Stomach (tissue), 4 donors: ENCODE measurements around the gene SLC6A11.

ENCODE experiments used
- EP300 ChIP-seq: sonication (generic); formaldehyde crosslinking; IDR thresholded peaks from one replicate; pipeline ENCODE4 v1.6.1; 2017; ENCODE audit warnings: antibody characterized with exemption
- POLR2A ChIP-seq, 4 donors: fragments of 450-650 bp; IDR thresholded peaks; one replicate each; pipeline ENCODE4 v1.6.1; 2016; ENCODE audit warnings: antibody characterized with exemption in 4 of 4, control low read depth in 2 of 4, mild to moderate bottlenecking in 1 of 4, moderate library complexity in 1 of 4
- POLR2AphosphoS5 ChIP-seq, 3 donors: sonication (generic); formaldehyde crosslinking; IDR thresholded peaks; one replicate each; pipeline ENCODE4 v1.6.1; 2016; ENCODE audit warnings: antibody characterized with exemption in 3 of 3
- TF ChIP-seq, protein P1 (sequence below), 7 experiments: fragments of 450-650 bp in 4 of 7; fragments of 200-600 bp in 3 of 7; sonication (generic) in 3 of 7; IDR thresholded peaks; one replicate each; pipeline ENCODE4 v1.5.1; 2016 to 2019; ENCODE audit warnings: antibody characterized with exemption in 7 of 7, control low read depth in 2 of 7, mild to moderate bottlenecking in 1 of 7

GRCh38 chr3:10774129-10774670 lies 41.8 kb upstream of the SLC6A11 start:
- TF ChIP-seq POLR2A (IDR thresholded peaks at IDR 0.05), result no peak
- TF ChIP-seq, protein P1, sequence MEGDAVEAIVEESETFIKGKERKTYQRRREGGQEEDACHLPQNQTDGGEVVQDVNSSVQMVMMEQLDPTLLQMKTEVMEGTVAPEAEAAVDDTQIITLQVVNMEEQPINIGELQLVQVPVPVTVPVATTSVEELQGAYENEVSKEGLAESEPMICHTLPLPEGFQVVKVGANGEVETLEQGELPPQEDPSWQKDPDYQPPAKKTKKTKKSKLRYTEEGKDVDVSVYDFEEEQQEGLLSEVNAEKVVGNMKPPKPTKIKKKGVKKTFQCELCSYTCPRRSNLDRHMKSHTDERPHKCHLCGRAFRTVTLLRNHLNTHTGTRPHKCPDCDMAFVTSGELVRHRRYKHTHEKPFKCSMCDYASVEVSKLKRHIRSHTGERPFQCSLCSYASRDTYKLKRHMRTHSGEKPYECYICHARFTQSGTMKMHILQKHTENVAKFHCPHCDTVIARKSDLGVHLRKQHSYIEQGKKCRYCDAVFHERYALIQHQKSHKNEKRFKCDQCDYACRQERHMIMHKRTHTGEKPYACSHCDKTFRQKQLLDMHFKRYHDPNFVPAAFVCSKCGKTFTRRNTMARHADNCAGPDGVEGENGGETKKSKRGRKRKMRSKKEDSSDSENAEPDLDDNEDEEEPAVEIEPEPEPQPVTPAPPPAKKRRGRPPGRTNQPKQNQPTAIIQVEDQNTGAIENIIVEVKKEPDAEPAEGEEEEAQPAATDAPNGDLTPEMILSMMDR (IDR thresholded peaks at IDR 0.05), result no peak
- TF ChIP-seq POLR2AphosphoS5 (IDR thresholded peaks at IDR 0.05), result no peak
- no peak for TF ChIP-seq EP300
